K562 (cell line): ENCODE data around the gene SLC17A9. TPM values are rescaled to one million over a fixed set of nuclear protein-coding genes. Genes with fewer than 3 reads are reported as not detected.

Experiments used
- ARID2 ChIP-seq: fragments of 450-650 bp; IDR thresholded peaks from 2 replicates; pipeline ENCODE4 v1.6.1; 2017; ENCODE audit warnings: antibody characterized with exemption, mild to moderate bottlenecking
- CXXC5 ChIP-seq: fragments of 250-450 bp; sonication (Bioruptor Pico); IDR thresholded peaks from 2 replicates; pipeline ENCODE4 v1.8.0; 2022; ENCODE audit warnings: inconsistent platforms, mild to moderate bottlenecking, moderate library complexity
- HNRNPLL ChIP-seq: fragments of 200-400 bp; formaldehyde crosslinking; IDR thresholded peaks from 2 replicates; pipeline ENCODE4 v1.6.1; 2017; ENCODE audit warnings: low read length, low read depth, mild to moderate bottlenecking; ENCODE audit not compliant: poor library complexity, severe bottlenecking
- MBD2 ChIP-seq: sonication (generic); IDR thresholded peaks from 2 replicates; pipeline ENCODE4 v1.6.1; 2016; ENCODE audit warnings: low read depth, borderline replicate concordance
- MTA2 ChIP-seq: fragments of 450-650 bp; IDR thresholded peaks from 2 replicates; pipeline ENCODE4 v1.6.1; 2016; ENCODE audit warnings: low read depth
- PML ChIP-seq: IDR thresholded peaks from 2 replicates; pipeline ENCODE4 v1.6.1; 2012; ENCODE audit warnings: low read length, inconsistent platforms
- POLR2AphosphoS2 ChIP-seq: IDR thresholded peaks from 2 replicates; pipeline ENCODE4 v1.6.1; 2012; ENCODE audit warnings: low read length, improper control_type of control experiment
- PPARD ChIP-seq: fragments of 250-450 bp; sonication (Bioruptor Pico); IDR thresholded peaks from 2 replicates; pipeline ENCODE4 v1.8.0; 2022; ENCODE audit warnings: inconsistent platforms, mild to moderate bottlenecking, moderate library complexity
- RHOXF2B ChIP-seq: fragments of 250-450 bp; sonication (Bioruptor Pico); conservative IDR thresholded peaks from 2 replicates; pipeline ENCODE4 v1.5.1; 2021
- SAP30 ChIP-seq: fragments of 200-600 bp; sonication (generic); IDR thresholded peaks from 2 replicates; pipeline ENCODE4 v1.6.1; 2012; ENCODE audit warnings: borderline replicate concordance, low read depth, mild to moderate bottlenecking, moderate library complexity, low read length, control low read depth, inconsistent platforms; ENCODE audit not compliant: insufficient read depth, poor library complexity, severe bottlenecking
- SMC3 ChIP-seq: conservative IDR thresholded peaks from 2 replicates; pipeline ENCODE4 v1.6.1; 2011; ENCODE audit warnings: low read depth, low read length, improper control_type of control experiment; ENCODE audit not compliant: insufficient read depth
- ZBED1 ChIP-seq: IDR thresholded peaks from 2 replicates; pipeline ENCODE4 v1.6.1; 2014
- ZKSCAN1 ChIP-seq: fragments of 150-350 bp; IDR thresholded peaks from 2 replicates; pipeline ENCODE4 v1.6.1; 2016; ENCODE audit warnings: low read depth, low read length
- ZNF696 ChIP-seq: fragments of 250-450 bp; sonication (Bioruptor Pico); conservative IDR thresholded peaks from 2 replicates; pipeline ENCODE4 v1.4.0; 2020; ENCODE audit warnings: mild to moderate bottlenecking, moderate library complexity
- ZNF830 ChIP-seq: fragments of 250-450 bp; sonication (Bioruptor Pico); IDR thresholded peaks from 2 replicates; pipeline ENCODE4 v1.5.0; 2021; ENCODE audit warnings: mild to moderate bottlenecking
- polyA plus RNA-seq, 8 experiments: library from polyadenylated mRNA; depleted of rRNA in 4 of 8; stranded (reverse) in 5 of 8; unstranded in 3 of 8; fragments of >200 nt; fragmentation: Nextera tagmentation in 2 of 8; fragmentation: Illumina TruSeq in 1 of 8; extraction: Ambion mirVana in 2 of 8; extraction: Trizol in 1 of 8; gene quantifications; 2 replicates each; pipeline versions ENCODE4 v1.2.1 to v1.2.3, GENCODE V29; 2011 to 2014; ENCODE audit warnings: inconsistent platforms in 1 of 8, missing spikeins in 1 of 8
- total RNA-seq, 7 experiments: library from RNA; depleted of rRNA in 6 of 7; stranded (reverse); fragments of >200 nt in 6 of 7; fragmentation: Illumina TruSeq in 2 of 7; extraction: Trizol in 2 of 7; gene quantifications; 2 replicates each; pipeline versions ENCODE4 v1.2.1 to v1.2.3, GENCODE V29; 2011 to 2021; ENCODE audit warnings: low replicate concordance in 1 of 7
- TF ChIP-seq, protein P1 (sequence below): fragments of 450-650 bp; IDR thresholded peaks from 2 replicates; pipeline ENCODE4 v1.6.1; 2016; ENCODE audit warnings: mild to moderate bottlenecking, moderate library complexity

The SLC17A9 gene
- total and polyA plus RNA-seq, 9 of the 15 experiments (the other 6 are each of a cell fraction or from before 2014, with no cell fraction given) = 0.04 to 0.31 TPM; not detected in 7

DNA sequence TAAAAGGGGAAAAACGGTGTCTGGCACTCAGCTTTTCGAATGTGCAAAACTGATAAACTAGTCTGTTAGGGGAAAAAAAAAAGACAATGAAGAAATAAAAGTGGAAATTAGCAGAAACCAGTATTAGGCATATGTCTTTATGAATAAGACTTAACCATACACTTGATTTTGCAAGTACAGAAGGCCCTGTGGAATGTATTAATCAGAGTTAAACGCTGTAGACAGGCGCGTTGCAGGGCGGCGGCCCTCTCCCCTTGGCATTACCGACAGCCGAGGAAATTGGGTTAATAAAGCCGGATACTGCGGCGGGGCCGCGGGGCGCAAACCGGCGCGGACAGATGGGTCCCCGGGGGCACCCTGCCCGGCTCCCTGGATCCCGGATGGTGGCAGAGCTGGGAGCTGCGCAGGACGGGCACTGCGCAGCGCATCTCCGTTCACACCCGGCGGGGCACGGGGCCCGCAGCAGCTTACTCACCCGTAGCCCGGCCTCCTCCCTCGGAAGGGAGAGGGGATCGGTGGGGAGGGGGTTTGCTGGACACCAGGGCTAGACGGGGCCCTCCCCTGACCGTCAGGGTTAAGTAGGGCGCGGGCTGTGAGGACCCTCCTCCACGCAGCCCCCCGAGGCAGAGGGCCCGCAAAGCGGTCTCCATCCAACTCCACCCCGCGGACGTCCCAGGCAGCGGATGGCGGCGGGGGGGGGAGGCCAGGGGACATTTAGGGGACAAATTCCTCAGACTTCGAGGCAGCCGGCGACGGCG, 52.3 kb downstream of the SLC17A9 start (continued):
- TF ChIP-seq, protein P1, sequence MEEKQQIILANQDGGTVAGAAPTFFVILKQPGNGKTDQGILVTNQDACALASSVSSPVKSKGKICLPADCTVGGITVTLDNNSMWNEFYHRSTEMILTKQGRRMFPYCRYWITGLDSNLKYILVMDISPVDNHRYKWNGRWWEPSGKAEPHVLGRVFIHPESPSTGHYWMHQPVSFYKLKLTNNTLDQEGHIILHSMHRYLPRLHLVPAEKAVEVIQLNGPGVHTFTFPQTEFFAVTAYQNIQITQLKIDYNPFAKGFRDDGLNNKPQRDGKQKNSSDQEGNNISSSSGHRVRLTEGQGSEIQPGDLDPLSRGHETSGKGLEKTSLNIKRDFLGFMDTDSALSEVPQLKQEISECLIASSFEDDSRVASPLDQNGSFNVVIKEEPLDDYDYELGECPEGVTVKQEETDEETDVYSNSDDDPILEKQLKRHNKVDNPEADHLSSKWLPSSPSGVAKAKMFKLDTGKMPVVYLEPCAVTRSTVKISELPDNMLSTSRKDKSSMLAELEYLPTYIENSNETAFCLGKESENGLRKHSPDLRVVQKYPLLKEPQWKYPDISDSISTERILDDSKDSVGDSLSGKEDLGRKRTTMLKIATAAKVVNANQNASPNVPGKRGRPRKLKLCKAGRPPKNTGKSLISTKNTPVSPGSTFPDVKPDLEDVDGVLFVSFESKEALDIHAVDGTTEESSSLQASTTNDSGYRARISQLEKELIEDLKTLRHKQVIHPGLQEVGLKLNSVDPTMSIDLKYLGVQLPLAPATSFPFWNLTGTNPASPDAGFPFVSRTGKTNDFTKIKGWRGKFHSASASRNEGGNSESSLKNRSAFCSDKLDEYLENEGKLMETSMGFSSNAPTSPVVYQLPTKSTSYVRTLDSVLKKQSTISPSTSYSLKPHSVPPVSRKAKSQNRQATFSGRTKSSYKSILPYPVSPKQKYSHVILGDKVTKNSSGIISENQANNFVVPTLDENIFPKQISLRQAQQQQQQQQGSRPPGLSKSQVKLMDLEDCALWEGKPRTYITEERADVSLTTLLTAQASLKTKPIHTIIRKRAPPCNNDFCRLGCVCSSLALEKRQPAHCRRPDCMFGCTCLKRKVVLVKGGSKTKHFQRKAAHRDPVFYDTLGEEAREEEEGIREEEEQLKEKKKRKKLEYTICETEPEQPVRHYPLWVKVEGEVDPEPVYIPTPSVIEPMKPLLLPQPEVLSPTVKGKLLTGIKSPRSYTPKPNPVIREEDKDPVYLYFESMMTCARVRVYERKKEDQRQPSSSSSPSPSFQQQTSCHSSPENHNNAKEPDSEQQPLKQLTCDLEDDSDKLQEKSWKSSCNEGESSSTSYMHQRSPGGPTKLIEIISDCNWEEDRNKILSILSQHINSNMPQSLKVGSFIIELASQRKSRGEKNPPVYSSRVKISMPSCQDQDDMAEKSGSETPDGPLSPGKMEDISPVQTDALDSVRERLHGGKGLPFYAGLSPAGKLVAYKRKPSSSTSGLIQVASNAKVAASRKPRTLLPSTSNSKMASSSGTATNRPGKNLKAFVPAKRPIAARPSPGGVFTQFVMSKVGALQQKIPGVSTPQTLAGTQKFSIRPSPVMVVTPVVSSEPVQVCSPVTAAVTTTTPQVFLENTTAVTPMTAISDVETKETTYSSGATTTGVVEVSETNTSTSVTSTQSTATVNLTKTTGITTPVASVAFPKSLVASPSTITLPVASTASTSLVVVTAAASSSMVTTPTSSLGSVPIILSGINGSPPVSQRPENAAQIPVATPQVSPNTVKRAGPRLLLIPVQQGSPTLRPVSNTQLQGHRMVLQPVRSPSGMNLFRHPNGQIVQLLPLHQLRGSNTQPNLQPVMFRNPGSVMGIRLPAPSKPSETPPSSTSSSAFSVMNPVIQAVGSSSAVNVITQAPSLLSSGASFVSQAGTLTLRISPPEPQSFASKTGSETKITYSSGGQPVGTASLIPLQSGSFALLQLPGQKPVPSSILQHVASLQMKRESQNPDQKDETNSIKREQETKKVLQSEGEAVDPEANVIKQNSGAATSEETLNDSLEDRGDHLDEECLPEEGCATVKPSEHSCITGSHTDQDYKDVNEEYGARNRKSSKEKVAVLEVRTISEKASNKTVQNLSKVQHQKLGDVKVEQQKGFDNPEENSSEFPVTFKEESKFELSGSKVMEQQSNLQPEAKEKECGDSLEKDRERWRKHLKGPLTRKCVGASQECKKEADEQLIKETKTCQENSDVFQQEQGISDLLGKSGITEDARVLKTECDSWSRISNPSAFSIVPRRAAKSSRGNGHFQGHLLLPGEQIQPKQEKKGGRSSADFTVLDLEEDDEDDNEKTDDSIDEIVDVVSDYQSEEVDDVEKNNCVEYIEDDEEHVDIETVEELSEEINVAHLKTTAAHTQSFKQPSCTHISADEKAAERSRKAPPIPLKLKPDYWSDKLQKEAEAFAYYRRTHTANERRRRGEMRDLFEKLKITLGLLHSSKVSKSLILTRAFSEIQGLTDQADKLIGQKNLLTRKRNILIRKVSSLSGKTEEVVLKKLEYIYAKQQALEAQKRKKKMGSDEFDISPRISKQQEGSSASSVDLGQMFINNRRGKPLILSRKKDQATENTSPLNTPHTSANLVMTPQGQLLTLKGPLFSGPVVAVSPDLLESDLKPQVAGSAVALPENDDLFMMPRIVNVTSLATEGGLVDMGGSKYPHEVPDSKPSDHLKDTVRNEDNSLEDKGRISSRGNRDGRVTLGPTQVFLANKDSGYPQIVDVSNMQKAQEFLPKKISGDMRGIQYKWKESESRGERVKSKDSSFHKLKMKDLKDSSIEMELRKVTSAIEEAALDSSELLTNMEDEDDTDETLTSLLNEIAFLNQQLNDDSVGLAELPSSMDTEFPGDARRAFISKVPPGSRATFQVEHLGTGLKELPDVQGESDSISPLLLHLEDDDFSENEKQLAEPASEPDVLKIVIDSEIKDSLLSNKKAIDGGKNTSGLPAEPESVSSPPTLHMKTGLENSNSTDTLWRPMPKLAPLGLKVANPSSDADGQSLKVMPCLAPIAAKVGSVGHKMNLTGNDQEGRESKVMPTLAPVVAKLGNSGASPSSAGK = no peak
- TF ChIP-seq SMC3 (no peak), MBD2 (no peak), POLR2AphosphoS2 (no peak), PPARD (CRISPR knock-in tag) (no peak), RHOXF2B (CRISPR knock-in tag) (no peak), CXXC5 (CRISPR knock-in tag) (no peak), ZNF696 (no peak), ZNF830 (CRISPR knock-in tag) (no peak), HNRNPLL (no peak), ZBED1 (no peak), SAP30 (no peak), PML (no peak), ZKSCAN1 (no peak), MTA2 (no peak), ARID2 (no peak)
